HCT116 (cell line): ENCODE results near the gene ISYNA1. TPM values are rescaled to one million over a fixed set of nuclear protein-coding genes. Genes with fewer than 3 reads are reported as not detected.

Source experiments
- ATAC-seq: fragments of 200-7000 bp; cut with Tn5 transposase; 2 replicates; pipeline ENCODE4 v1.9.1; 2020; ENCODE audit warnings: mild to moderate bottlenecking, moderate library complexity
- BruUV-seq: library from RNA; stranded (reverse); fragments of 400-500 nt; replicated peaks from 2 replicates; lab custom pipeline; 2021; lab: Mats Ljungman, UMichigan
- CTCF ChIA-PET: fragments of 300-600 bp; sonication (Branson Sonifier 250); formaldehyde crosslinking; loops from one replicate; lab custom pipeline; 2021; ENCODE audit warnings: antibody characterized with exemption; lab: Charles Lee
- POLR2A ChIA-PET: fragments of 300-600, 350-600 bp; sonication (Branson Sonifier 250); formaldehyde crosslinking; loops from one replicate; lab custom pipeline; 2021; ENCODE audit warnings: antibody characterized with exemption; lab: Charles Lee
- RAD21 ChIA-PET, 2 experiments: fragments of 300-600 bp; sonication (Branson Sonifier 250); formaldehyde crosslinking; loops; one replicate each; lab custom pipeline; 2023; ENCODE audit warnings: low total read pairs in 2 of 2; ENCODE audit not compliant: uncharacterized antibody in 2 of 2, unreplicated experiment in 2 of 2, low non-redundant PET in 1 of 2; lab: Charles Lee
- DNase-seq: peaks from one replicate; pipeline ENCODE4 v3.0.0-alpha.2; 2010; ENCODE audit warnings: low read depth, low spot score
- H2AFZ ChIP-seq: fragments of 200-600 bp; shearing (Covaris generic), sonication (generic); 2 replicates; pipeline ENCODE4 v1.6.1; 2017; ENCODE audit warnings: low read depth, mixed run types, mixed read lengths, antibody characterized with exemption, low read length; ENCODE audit not compliant: poor library complexity, severe bottlenecking
- H3K27ac ChIP-seq: 2 replicates; pipeline ENCODE4 v1.5.1; 2012; ENCODE audit warnings: low read depth, low read length
- H3K27me3 ChIP-seq: fragments of 200-600 bp; sonication (generic); 2 replicates; pipeline ENCODE4 v1.6.1; 2016; ENCODE audit warnings: mixed run types, low read length, mixed read lengths; ENCODE audit not compliant: insufficient read depth
- H3K36me3 ChIP-seq, 2 experiments: fragments of 200-500 bp in 1 of 2; fragments of 200-600 bp in 1 of 2; sonication (Bioruptor generic) in 1 of 2; sonication (generic) in 1 of 2; 2 replicates each; pipeline versions ENCODE4 v1.5.1 to v1.6.1; 2014 to 2016; ENCODE audit warnings: low read length in 2 of 2, inconsistent platforms in 1 of 2, mixed read lengths in 1 of 2, mixed run types in 1 of 2; ENCODE audit not compliant: insufficient read depth in 2 of 2, control insufficient read depth in 1 of 2
- H3K4me1 ChIP-seq, 2 experiments: fragments of 200-600 bp in 1 of 2; sonication (generic) in 1 of 2; 2 replicates each; pipeline versions ENCODE4 v1.5.1 to v1.6.1; 2012 to 2017; ENCODE audit warnings: low read length in 2 of 2, inconsistent platforms in 1 of 2, mild to moderate bottlenecking in 1 of 2, mixed read lengths in 1 of 2, mixed run types in 1 of 2, moderate library complexity in 1 of 2; ENCODE audit not compliant: insufficient read depth in 2 of 2, control insufficient read depth in 1 of 2
- H3K4me2 ChIP-seq: fragments of 200-600 bp; sonication (generic); 2 replicates; pipeline ENCODE4 v1.6.1; 2017; ENCODE audit warnings: mixed run types, low read length, mixed read lengths
- H3K4me3 ChIP-seq, 2 experiments: fragments of 200-600 bp in 1 of 2; sonication (generic) in 1 of 2; replicated peaks in 1 of 2; 2 replicates each; pipeline ENCODE4 v1.5.1; 2011 to 2016; ENCODE audit warnings: low read length in 2 of 2, control low read depth in 1 of 2, low read depth in 1 of 2, mild to moderate bottlenecking in 1 of 2, mixed read lengths in 1 of 2, mixed run types in 1 of 2
- H3K79me2 ChIP-seq: fragments of 200-600 bp; sonication (generic); 2 replicates; pipeline ENCODE4 v1.6.1; 2017; ENCODE audit warnings: mild to moderate bottlenecking, mixed run types, low read length, moderate library complexity, mixed read lengths; ENCODE audit not compliant: insufficient read depth
- H3K9ac ChIP-seq: fragments of 200-600 bp; sonication (generic); 2 replicates; pipeline ENCODE4 v1.6.1; 2016; ENCODE audit warnings: low read length, mixed read lengths
- H3K9me2 ChIP-seq: fragments of 200-600 bp; sonication (generic), shearing (Covaris generic); 2 replicates; pipeline ENCODE4 v1.6.1; 2017; ENCODE audit warnings: mixed run types, mild to moderate bottlenecking, moderate library complexity; ENCODE audit not compliant: insufficient read depth
- H3K9me3 ChIP-seq, 2 experiments: fragments of 200-500 bp in 1 of 2; fragments of 200-600 bp in 1 of 2; sonication (Bioruptor generic) in 1 of 2; sonication (generic) in 1 of 2; 2 replicates each; pipeline ENCODE4 v1.6.1; 2014 to 2017; ENCODE audit warnings: low read length in 2 of 2, mixed read lengths in 2 of 2, inconsistent platforms in 1 of 2, low read depth in 1 of 2, mild to moderate bottlenecking in 1 of 2, mixed run types in 1 of 2, moderate library complexity in 1 of 2; ENCODE audit not compliant: control insufficient read depth in 1 of 2, insufficient read depth in 1 of 2
- H4K20me1 ChIP-seq: fragments of 200-600 bp; sonication (generic), shearing (Covaris generic); 2 replicates; pipeline ENCODE4 v1.6.1; 2017; ENCODE audit warnings: mixed run types, mild to moderate bottlenecking, moderate library complexity; ENCODE audit not compliant: insufficient read depth
- ATF3 ChIP-seq: IDR thresholded peaks from 2 replicates; pipeline ENCODE4 v1.6.1; 2012
- CEBPB ChIP-seq: IDR thresholded peaks from 2 replicates; pipeline ENCODE4 v1.6.1; 2012; ENCODE audit warnings: low read depth
- EGR1 ChIP-seq: IDR thresholded peaks from 2 replicates; pipeline ENCODE4 v1.6.1; 2012; ENCODE audit warnings: low read depth
- ELF1 ChIP-seq: IDR thresholded peaks from 2 replicates; pipeline ENCODE4 v1.6.1; 2012; ENCODE audit warnings: low read depth, borderline replicate concordance
- EZH2 ChIP-seq: fragments of 200-600 bp; sonication (generic); IDR thresholded peaks from 2 replicates; pipeline ENCODE4 v1.6.1; 2017; ENCODE audit warnings: antibody characterized with exemption, mixed run types
- EZH2phosphoT487 ChIP-seq: fragments of 200-600 bp; IDR thresholded peaks from 2 replicates; pipeline ENCODE4 v1.6.1; 2018; ENCODE audit warnings: antibody characterized with exemption, borderline replicate concordance
- FOSL1 ChIP-seq: IDR thresholded peaks from 2 replicates; pipeline ENCODE4 v1.6.1; 2012; ENCODE audit warnings: low read depth
- MAX ChIP-seq: IDR thresholded peaks from 2 replicates; pipeline ENCODE4 v1.6.1; 2012
- POLR2A ChIP-seq: IDR thresholded peaks from 2 replicates; pipeline ENCODE4 v1.7.0; 2011; ENCODE audit warnings: borderline replicate concordance; ENCODE audit not compliant: insufficient read depth, insufficient read length; ENCODE audit errors: extremely low read depth
- POLR2AphosphoS5 ChIP-seq: IDR thresholded peaks from 2 replicates; pipeline ENCODE4 v1.6.1; 2011; ENCODE audit warnings: mild to moderate bottlenecking, low read depth, low read length, moderate library complexity
- RAD21 ChIP-seq: IDR thresholded peaks from 2 replicates; pipeline ENCODE4 v1.6.1; 2012; ENCODE audit warnings: low read depth, mild to moderate bottlenecking
- SIN3A ChIP-seq: IDR thresholded peaks from 2 replicates; pipeline ENCODE4 v1.6.1; 2012; ENCODE audit warnings: low read depth
- SP1 ChIP-seq: IDR thresholded peaks from 2 replicates; pipeline ENCODE4 v1.6.1; 2012; ENCODE audit warnings: low read depth
- SRF ChIP-seq: IDR thresholded peaks from 2 replicates; pipeline ENCODE4 v1.6.1; 2012; ENCODE audit warnings: low read depth
- YY1 ChIP-seq: IDR thresholded peaks from 2 replicates; pipeline ENCODE4 v1.6.1; 2011; ENCODE audit warnings: low read length, low read depth, moderate library complexity, mild to moderate bottlenecking; ENCODE audit not compliant: insufficient replicate concordance; ENCODE audit errors: extremely low read depth
- ZBTB33 ChIP-seq: IDR thresholded peaks from 2 replicates; pipeline ENCODE4 v1.6.1; 2011; ENCODE audit warnings: mild to moderate bottlenecking, low read length, moderate library complexity; ENCODE audit not compliant: insufficient replicate concordance; ENCODE audit errors: extremely low read depth
- ZFX ChIP-seq: fragments of 450-650 bp; IDR thresholded peaks from 2 replicates; pipeline ENCODE4 v1.6.1; 2017
- ZNF274 ChIP-seq: fragments of 200-500 bp; sonication (Bioruptor generic); IDR thresholded peaks from 2 replicates; pipeline ENCODE4 v1.6.1; 2014; ENCODE audit warnings: mild to moderate bottlenecking, low read depth, low read length, inconsistent platforms
- intact Hi-C: fragments of 100-400 bp; cut with micrococcal nuclease; formaldehyde crosslinking; loops from 2 replicates; pipeline ENCODE4 v1.10.0; 2022
- total RNA-seq: library from RNA; stranded (reverse); gene quantifications from one replicate; pipeline ENCODE4 v1.2.1, GENCODE V29; 2021; ENCODE audit not compliant: unreplicated experiment

Gene ISYNA1
- total RNA-seq, 1 experiment from 2014 or later: 365 TPM

- ChIA-PET POLR2A (no interaction called here), RAD21 (no interaction called here), CTCF (no interaction called here)
- Histone ChIP-seq H2AFZ (no peak overlapping the region), H3K4me2 (no peak overlapping the region), H3K9me2 (no peaks in the 10 kb centered on the region)
- intact Hi-C loops: no loop called here
- no peak for TF ChIP-seq EZH2
- TF ChIP-seq ATF3: no peak
- no peak for TF ChIP-seq CEBPB
- no peak for TF ChIP-seq POLR2AphosphoS5
- TF ChIP-seq FOSL1: no peak
- TF ChIP-seq, all 23 proteins: peak for 0
- Histone ChIP-seq H3K9ac (no peak overlapping the region), H3K27me3 (no peaks in the 10 kb centered on the region), H3K4me3 (no peak overlapping the region), H3K27ac (peak overlapping the region; percentile 22; the same call in 1 of the 2 replicates), H4K20me1 (no peaks in the 10 kb centered on the region), H3K79me2 (peaks cover 49% of the 10 kb centered on the region), H3K9me3 (no peaks in the 10 kb centered on the region), H3K4me1 (peaks cover 10 to 27% of the 10 kb centered on the region in 2 experiments; a peak in 3 of 4 replicates), H3K36me3 (peaks cover 0 to 5% of the 10 kb centered on the region in 2 experiments; a peak in 2 of 4 replicates)
- no TSS peak for BruUV-seq
- no peak for DNase-seq
- no peak for ATAC-seq
These were observed 10.7 kb downstream of the ISYNA1 start for GRCh38 chr19:18427080-18427742.

GRCh38 chr19:18426416-18426767 is 11.5 kb downstream of the ISYNA1 start:
- BruUV-seq: no TSS peak
- H3K4me1 ChIP-seq: peaks cover 15 to 34% of the 10 kb centered on the region in 2 experiments
- H3K79me2 ChIP-seq: peaks cover 58% of the 10 kb centered on the region
- H4K20me1 ChIP-seq: no peaks in the 10 kb centered on the region
- H3K36me3 ChIP-seq: peaks cover 0 to 5% of the 10 kb centered on the region in 2 experiments; a peak in 2 of 4 replicates
- H3K9ac ChIP-seq: no peak overlapping the region
- no peak overlapping the region for H2AFZ ChIP-seq
- no peaks in the 10 kb centered on the region for H3K9me3 ChIP-seq
- ATAC-seq (no peak; the same call in 1 of the 2 replicates), DNase-seq (no peak)
- peak overlapping the region; percentile 35; the same call in 1 of the 2 replicates for H3K27ac ChIP-seq
- ChIA-PET RAD21 (no interaction called here), POLR2A (no interaction called here), CTCF (no interaction called here)
- intact Hi-C loops: no loop called here
- H3K4me3 ChIP-seq: no peak overlapping the region
- no peaks in the 10 kb centered on the region for H3K27me3 ChIP-seq
- no peaks in the 10 kb centered on the region for H3K9me2 ChIP-seq
- no peak overlapping the region for H3K4me2 ChIP-seq
- no peak for TF ChIP-seq ZFX
- no peak for TF ChIP-seq CEBPB
- no peak for TF ChIP-seq EGR1
- no peak for TF ChIP-seq SRF
- no peak for TF ChIP-seq POLR2A
- TF ChIP-seq FOSL1: no peak
- TF ChIP-seq SIN3A: no peak
- TF ChIP-seq ELF1: no peak
- TF ChIP-seq SP1: no peak
- no peak for TF ChIP-seq RAD21
- no peak for TF ChIP-seq ATF3
- TF ChIP-seq MAX: no peak
- TF ChIP-seq ZBTB33: no peak
- no peak for TF ChIP-seq YY1
- no peak for TF ChIP-seq EZH2phosphoT487
- no peak for TF ChIP-seq ZNF274
- TF ChIP-seq EZH2: no peak
